Transverse colon (tissue), 4 donors: ENCODE data around the gene AP1S3. TPM values are rescaled to one million over a fixed set of nuclear protein-coding genes. Genes with fewer than 3 reads are reported as not detected.
"Not testable (repeated sequence)": the region's sequence is repeated elsewhere in the genome, so short reads cannot be mapped to it uniquely, and the experiment has no call there.

Experiments used
- DNase-seq: peaks from one replicate; pipeline ENCODE4 v3.0.0-alpha.2; 2019
- H3K27ac ChIP-seq, 4 donors: fragments of 200-600 bp; sonication (generic); 2 replicates each; pipeline ENCODE4 v1.5.1; 2016 to 2018; ENCODE audit warnings: inconsistent platforms in 4 of 4
- H3K27me3 ChIP-seq: fragments of 200-600 bp; sonication (generic); 2 replicates; pipeline ENCODE4 v1.5.1; 2017; ENCODE audit warnings: inconsistent platforms
- H3K36me3 ChIP-seq, 4 donors: fragments of 200-600 bp; sonication (generic); 2 replicates each; pipeline ENCODE4 v1.5.1; 2017 to 2019; ENCODE audit warnings: inconsistent platforms in 4 of 4
- H3K4me1 ChIP-seq, 4 donors: fragments of 200-600 bp; sonication (generic); 2 replicates each; pipeline ENCODE4 v1.5.1; 2017 to 2020; ENCODE audit warnings: inconsistent platforms in 4 of 4
- H3K4me3 ChIP-seq, 4 donors: fragments of 200-600 bp; sonication (generic); 1 replicate in 1 of 4; 2 replicates in 3 of 4; pipeline versions ENCODE4 v1.5.1 to v1.6.1; 2017 to 2019; ENCODE audit warnings: inconsistent platforms in 4 of 4
- H3K9me3 ChIP-seq, 2 donors: fragments of 200-600 bp; sonication (generic); 2 replicates each; pipeline ENCODE4 v1.5.1; 2017 to 2019; ENCODE audit warnings: inconsistent platforms in 2 of 2
- EP300 ChIP-seq: sonication (generic); formaldehyde crosslinking; IDR thresholded peaks from one replicate; pipeline ENCODE4 v1.6.1; 2017; ENCODE audit warnings: antibody characterized with exemption, low read depth
- POLR2A ChIP-seq: fragments of 450-650 bp; IDR thresholded peaks from one replicate; pipeline ENCODE4 v1.6.1; 2016; ENCODE audit warnings: antibody characterized with exemption, mild to moderate bottlenecking, moderate library complexity
- POLR2AphosphoS5 ChIP-seq, 3 donors: sonication (generic); formaldehyde crosslinking; IDR thresholded peaks; one replicate each; pipeline ENCODE4 v1.6.1; 2016; ENCODE audit warnings: antibody characterized with exemption in 3 of 3
- WGBS, 2 donors: methylation state at CpG; one replicate each; pipeline ENCODE4 v1.1.5; 2018; ENCODE audit warnings: low coverage in 1 of 2; 5-methylcytosine and 5-hydroxymethylcytosine counted together
- in situ Hi-C, 4 donors: fragments of 200-750 bp; cut with MboI; loops; one replicate each; pipeline versions ENCODE4 v1.15.0 to v1.15.1; 2017; ENCODE audit warnings: low sequenced_read_pairs in 3 of 4, low pct_ligation_motif_present in 1 of 4, low pct_unique_long_range_greater_than_20kb in 1 of 4
- intact Hi-C: fragments of 100-400 bp; cut with DNase I; formaldehyde crosslinking; loops from one replicate; pipeline ENCODE4 v1.15.1; 2023; ENCODE audit warnings: low total_unique reads
- total RNA-seq, 4 donors: library from RNA; depleted of rRNA; stranded (reverse); fragments of >200 nt; gene quantifications; one replicate each; pipeline ENCODE4 v1.1.0, GENCODE V29; 2016
- TF ChIP-seq, protein P1 (sequence below), 5 experiments: fragments of 200-600 bp in 3 of 5; fragments of 450-650 bp in 2 of 5; sonication (generic) in 3 of 5; IDR thresholded peaks; 1 replicate in 2 of 5; 2 replicates in 3 of 5; pipeline ENCODE4 v1.5.1; 2016 to 2017; ENCODE audit warnings: antibody characterized with exemption in 5 of 5, inconsistent platforms in 3 of 5, mild to moderate bottlenecking in 2 of 5, moderate library complexity in 1 of 5

Gene AP1S3
- total RNA-seq, 4 donors from 2014 or later: 2.3 to 6.7 (median 3.0) TPM; not detected in 1

DNA sequence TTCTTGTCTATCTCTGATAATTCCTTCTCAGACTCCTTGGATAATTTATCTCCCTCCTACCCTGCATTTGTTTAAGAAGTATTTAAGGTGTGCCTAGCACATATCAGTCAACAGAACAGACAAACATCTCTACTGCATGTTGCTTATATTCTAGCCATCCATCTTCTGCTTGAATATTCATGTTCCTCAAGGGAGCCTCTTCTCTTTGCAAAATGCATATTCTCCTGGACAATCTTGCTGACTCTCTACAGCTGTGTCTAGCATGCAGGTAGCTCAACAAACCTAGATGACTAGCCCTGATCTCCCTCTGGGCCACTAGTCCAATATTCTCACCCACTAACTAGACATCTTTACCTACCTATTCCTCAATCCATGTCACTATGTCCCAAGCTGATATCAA is 70.0 kb downstream of the AP1S3 start:
- Histone ChIP-seq H3K27me3 (no peaks in the 10 kb centered on the region), H3K36me3 (no peaks in the 10 kb centered on the region), H3K27ac (no peak overlapping the region), H3K9me3 (no peaks in the 10 kb centered on the region), H3K4me3 (no peak overlapping the region), H3K4me1 (no peaks in the 10 kb centered on the region)
- in situ Hi-C loops: no loop called here
- intact Hi-C loops: no loop called here
- TF ChIP-seq EP300 (no peak), POLR2A (no peak), POLR2AphosphoS5 (IDR thresholded peaks at IDR 0.05) (no peak)
- TF ChIP-seq, protein P1, sequence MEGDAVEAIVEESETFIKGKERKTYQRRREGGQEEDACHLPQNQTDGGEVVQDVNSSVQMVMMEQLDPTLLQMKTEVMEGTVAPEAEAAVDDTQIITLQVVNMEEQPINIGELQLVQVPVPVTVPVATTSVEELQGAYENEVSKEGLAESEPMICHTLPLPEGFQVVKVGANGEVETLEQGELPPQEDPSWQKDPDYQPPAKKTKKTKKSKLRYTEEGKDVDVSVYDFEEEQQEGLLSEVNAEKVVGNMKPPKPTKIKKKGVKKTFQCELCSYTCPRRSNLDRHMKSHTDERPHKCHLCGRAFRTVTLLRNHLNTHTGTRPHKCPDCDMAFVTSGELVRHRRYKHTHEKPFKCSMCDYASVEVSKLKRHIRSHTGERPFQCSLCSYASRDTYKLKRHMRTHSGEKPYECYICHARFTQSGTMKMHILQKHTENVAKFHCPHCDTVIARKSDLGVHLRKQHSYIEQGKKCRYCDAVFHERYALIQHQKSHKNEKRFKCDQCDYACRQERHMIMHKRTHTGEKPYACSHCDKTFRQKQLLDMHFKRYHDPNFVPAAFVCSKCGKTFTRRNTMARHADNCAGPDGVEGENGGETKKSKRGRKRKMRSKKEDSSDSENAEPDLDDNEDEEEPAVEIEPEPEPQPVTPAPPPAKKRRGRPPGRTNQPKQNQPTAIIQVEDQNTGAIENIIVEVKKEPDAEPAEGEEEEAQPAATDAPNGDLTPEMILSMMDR (IDR thresholded peaks at IDR 0.05): no peak
- DNase-seq: no peak

DNA sequence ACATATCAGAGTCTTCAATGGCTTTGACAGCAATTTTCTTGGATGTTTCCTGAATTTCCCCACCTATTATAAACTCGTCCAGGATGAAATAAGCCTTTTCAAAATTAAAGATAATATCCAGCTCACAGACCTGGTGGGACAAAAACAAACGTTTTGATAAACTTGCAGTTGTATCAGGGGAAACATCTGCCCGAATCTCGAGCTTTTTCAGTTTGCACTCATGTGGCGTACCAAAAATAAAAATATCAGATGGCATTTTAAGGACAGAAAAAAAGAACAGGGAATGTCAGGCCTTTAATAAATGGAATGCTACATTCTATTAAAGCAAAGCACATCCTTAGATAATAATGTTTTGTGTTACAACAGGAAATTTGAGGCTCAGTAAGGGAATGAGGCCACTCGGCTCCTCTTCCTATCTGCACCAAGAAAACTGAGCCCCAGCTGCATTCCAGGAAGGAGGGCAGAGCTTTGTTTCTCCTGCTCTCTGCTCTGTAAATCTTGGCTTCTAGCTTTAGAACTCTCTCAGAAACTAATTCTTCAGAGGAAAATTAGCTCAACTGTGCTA is 72.1 kb downstream of the AP1S3 start:
- no peak for DNase-seq
- H3K27me3 ChIP-seq: no peaks in the 10 kb centered on the region
- H3K4me1 ChIP-seq: no peaks in the 10 kb centered on the region
- TF ChIP-seq POLR2AphosphoS5 (IDR thresholded peaks at IDR 0.05) (no peak), POLR2A (no peak)
- in situ Hi-C loops: no loop called here
- no peaks in the 10 kb centered on the region for H3K36me3 ChIP-seq
- no peak overlapping the region for H3K4me3 ChIP-seq
- no peaks in the 10 kb centered on the region for H3K9me3 ChIP-seq
- H3K27ac ChIP-seq: no peak overlapping the region
- intact Hi-C loops: no loop called here
- 72 to 80% methylated on average over 6 of the region's 6 CpGs for WGBS, 2 donors

DNA sequence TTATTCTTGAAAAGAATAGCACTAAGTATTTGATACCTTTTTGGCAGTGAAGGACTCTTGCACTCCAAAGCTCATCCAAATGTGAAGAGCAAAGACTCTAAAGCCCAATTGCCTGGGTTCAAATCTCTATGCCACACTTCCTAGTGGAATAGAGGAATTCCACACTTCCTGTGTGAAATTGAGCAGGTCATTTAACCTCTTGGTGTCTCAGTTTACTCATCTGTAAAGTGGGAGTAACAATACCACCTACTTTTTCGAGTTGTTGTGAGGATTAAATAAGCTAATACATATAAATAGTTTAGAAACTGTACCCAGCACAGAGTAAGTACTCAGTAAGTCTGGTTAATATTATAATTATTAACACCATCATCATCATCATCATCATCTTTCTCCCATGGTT is 72.6 kb downstream of the AP1S3 start:
- 91 to 100% methylated on average over 1 of the region's 1 CpG for WGBS, 2 donors
- Histone ChIP-seq H3K4me3 (no peak overlapping the region), H3K27me3 (no peaks in the 10 kb centered on the region), H3K36me3 (no peaks in the 10 kb centered on the region), H3K9me3 (no peaks in the 10 kb centered on the region), H3K4me1 (no peaks in the 10 kb centered on the region), H3K27ac (no peak overlapping the region)
- intact Hi-C loops (no loop called here), in situ Hi-C loops (no loop called here)
- no peak for DNase-seq
- TF ChIP-seq, protein P1 (IDR thresholded peaks at IDR 0.05): no peak
- no peak for TF ChIP-seq POLR2AphosphoS5 (IDR thresholded peaks at IDR 0.05)
- TF ChIP-seq EP300: no peak
- TF ChIP-seq POLR2A: no peak

DNA sequence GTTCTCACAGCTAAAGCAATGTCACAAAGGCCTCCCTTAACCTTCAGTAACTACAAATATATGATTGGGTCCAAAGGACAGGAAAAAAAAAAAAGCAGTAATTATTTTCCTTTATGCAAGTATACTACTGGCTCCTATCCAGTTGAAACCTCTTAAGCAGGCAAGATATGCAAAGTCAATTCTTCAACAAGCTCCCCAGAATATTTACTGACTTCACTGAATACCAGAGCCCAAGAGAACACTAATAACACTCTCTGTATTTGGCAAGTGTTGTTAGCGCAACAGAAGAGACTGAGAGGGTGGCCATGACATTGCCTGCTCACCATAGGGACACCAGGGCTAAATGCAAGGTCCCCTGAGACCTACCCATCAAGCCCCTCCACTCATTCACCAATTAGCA is 74.5 kb downstream of the AP1S3 start:
- no peak for TF ChIP-seq POLR2A
- no peak for TF ChIP-seq POLR2AphosphoS5 (IDR thresholded peaks at IDR 0.05)
- no peak for TF ChIP-seq EP300
- TF ChIP-seq, protein P1 (IDR thresholded peaks at IDR 0.05): no peak
- Histone ChIP-seq H3K9me3 (no peaks in the 10 kb centered on the region), H3K27ac (no peak overlapping the region), H3K27me3 (no peaks in the 10 kb centered on the region), H3K4me1 (no peaks in the 10 kb centered on the region), H3K36me3 (peaks cover 0 to 3% (median 0%) of the 10 kb centered on the region in 4 donors), H3K4me3 (no peak overlapping the region)
- 100% methylated on average over 1 of the region's 1 CpG; no CpG with 5 or more reads in 1 of the 2 donors for WGBS, 2 donors
- intact Hi-C loops (no loop called here), in situ Hi-C loops (no loop called here)
- no peak for DNase-seq

DNA sequence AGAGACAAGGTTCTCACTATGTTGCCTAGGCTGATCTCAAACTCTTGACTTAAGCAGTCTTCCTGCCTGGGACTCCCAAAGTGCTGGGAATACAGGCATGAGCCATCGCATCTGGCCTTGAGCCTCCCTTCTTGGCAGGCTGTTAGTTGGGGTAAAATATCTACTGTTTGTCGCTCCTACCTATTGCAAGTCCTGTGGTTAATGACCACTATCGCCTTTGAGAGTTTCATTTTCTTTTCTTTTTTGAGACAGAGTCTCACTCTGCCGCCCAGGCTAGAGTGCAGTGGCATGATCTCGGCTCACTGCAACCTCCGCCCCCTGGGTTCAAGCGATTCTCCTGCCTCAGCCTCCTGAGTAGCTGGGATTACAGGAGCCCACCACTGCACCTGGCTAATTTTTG is 75.6 kb downstream of the AP1S3 start:
- H3K36me3 ChIP-seq, in situ Hi-C loops, H3K27me3 ChIP-seq, H3K27ac ChIP-seq, H3K4me3 ChIP-seq, H3K9me3 ChIP-seq, intact Hi-C loops, H3K4me1 ChIP-seq, DNase-seq: not testable (repeated sequence)
- WGBS, 2 donors: 80 to 81% methylated on average over 1 to 7 of the region's 7 CpGs
